ENCODE measurements around the gene WASF3.

GRCh38 chr13:26668357-26669146 lies 111.1 kb downstream of the WASF3 start:
- TF ChIP-seq TAF1 (IDR thresholded peaks at IDR 0.05; ENCODE audit: low read depth, low read length) (no peak), PAX5 (IDR thresholded peaks at IDR 0.05; ENCODE audit: insufficient read depth, low read length, severe bottlenecking) (no peak), POLR2AphosphoS5 (IDR thresholded peaks at IDR 0.05; ENCODE audit: low read depth, low read length) (no peak)
